Endodermal cell (in vitro differentiated cells): ENCODE measurements around the gene PSMB7. TPM values are rescaled to one million over a fixed set of nuclear protein-coding genes. Genes with fewer than 3 reads are reported as not detected.

Experiments
- DNase-seq: peaks from one replicate; pipeline ENCODE4 v3.0.0-alpha.2; 2017
- H3K27ac ChIP-seq: 2 replicates; pipeline ENCODE4 v1.5.1; 2013; ENCODE audit warnings: mild to moderate bottlenecking, low read depth, low read length, moderate library complexity
- H3K27me3 ChIP-seq: 2 replicates; pipeline ENCODE4 v1.6.1; 2013; ENCODE audit warnings: mild to moderate bottlenecking, low read length, moderate library complexity; ENCODE audit not compliant: insufficient read depth, control insufficient read depth, poor library complexity, severe bottlenecking
- H3K36me3 ChIP-seq: 2 replicates; pipeline ENCODE4 v1.7.0; 2013; ENCODE audit warnings: mild to moderate bottlenecking, low read length, moderate library complexity; ENCODE audit not compliant: control insufficient read depth, insufficient read depth
- H3K4me1 ChIP-seq: one replicate; pipeline ENCODE4 v1.7.0; 2013; ENCODE audit warnings: low read length; ENCODE audit not compliant: control insufficient read depth, insufficient read depth
- H3K4me3 ChIP-seq: 2 replicates; pipeline ENCODE4 v1.5.1; 2013; ENCODE audit warnings: mild to moderate bottlenecking, low read length, moderate library complexity
- H3K9ac ChIP-seq: 2 replicates; pipeline ENCODE4 v1.6.1; 2013; ENCODE audit warnings: mild to moderate bottlenecking, low read length, moderate library complexity; ENCODE audit not compliant: poor library complexity, severe bottlenecking; ENCODE audit errors: extremely low read depth
- H3K9me3 ChIP-seq: 2 replicates; pipeline ENCODE4 v1.6.1; 2013; ENCODE audit warnings: mild to moderate bottlenecking, low read length, moderate library complexity; ENCODE audit not compliant: control insufficient read depth
- H3K27ac Mint-ChIP-seq: 2 replicates; pipeline ENCODE4 v1.8.0; 2020; ENCODE audit warnings: mixed read lengths
- H3K27me3 Mint-ChIP-seq: 2 replicates; pipeline ENCODE4 v1.8.0; 2021; ENCODE audit warnings: mild to moderate bottlenecking, mixed read lengths; ENCODE audit not compliant: insufficient read depth
- H3K36me3 Mint-ChIP-seq: 2 replicates; pipeline ENCODE4 v1.8.0; 2020; ENCODE audit warnings: low read depth, mixed read lengths
- H3K4me1 Mint-ChIP-seq: 2 replicates; pipeline ENCODE4 v1.8.0; 2020; ENCODE audit warnings: mixed read lengths
- H3K4me3 Mint-ChIP-seq: 2 replicates; pipeline ENCODE4 v1.8.0; 2020; ENCODE audit warnings: mild to moderate bottlenecking, moderate library complexity, mixed read lengths
- H3K9me3 Mint-ChIP-seq: 2 replicates; pipeline ENCODE4 v1.8.0; 2020; ENCODE audit warnings: mild to moderate bottlenecking, mixed read lengths
- CTCF ChIP-seq: fragments of 200-600 bp; sonication (generic); conservative IDR thresholded peaks from 2 replicates; pipeline ENCODE4 v1.5.0; 2021; ENCODE audit warnings: antibody characterized with exemption, mild to moderate bottlenecking
- WGBS, 2 experiments: methylation state at CpG; one replicate each; pipeline versions ENCODE4 v1.1.5 to v1.1.7; 2013; ENCODE audit warnings: missing lambda C conversion rate in 2 of 2, mixed read lengths in 1 of 2; ENCODE audit not compliant: insufficient coverage in 1 of 2, insufficient read length in 1 of 2; 5-methylcytosine and 5-hydroxymethylcytosine counted together
- total RNA-seq, 2 donors: library from RNA; stranded (reverse); fragmentation: NEBNext Ultra II Directional in 1 of 2; extraction: Animal tissue kit (Norgen Biotek cat#: 25700) in 1 of 2; gene quantifications; 2 replicates in 1 of 2; 3 replicates in 1 of 2; pipeline ENCODE4 v1.2.1, GENCODE V29; 2021

Gene PSMB7
- total RNA-seq, 2 donors from 2014 or later = 203 to 223 TPM

GRCh38 chr9:124363326-124364096, 51.7 kb downstream of the PSMB7 start:
- peaks cover 11% of the 10 kb centered on the region for H3K4me1 Mint-ChIP-seq
- no peak for DNase-seq
- WGBS, 2 experiments = 95% methylated on average over 18 to 21 of the region's 21 CpGs
- H3K9me3 Mint-ChIP-seq = no peaks in the 10 kb centered on the region
- H3K36me3 Mint-ChIP-seq = peaks cover 4% of the 10 kb centered on the region
- Histone ChIP-seq H3K4me1 (no peaks in the 10 kb centered on the region), H3K27ac (no peak overlapping the region), H3K9ac (no peak overlapping the region), H3K4me3 (no peak overlapping the region), H3K27me3 (no peaks in the 10 kb centered on the region), H3K36me3 (no peaks in the 10 kb centered on the region), H3K9me3 (no peaks in the 10 kb centered on the region)
- H3K4me3 Mint-ChIP-seq = no peak overlapping the region
- H3K27me3 Mint-ChIP-seq = no peaks in the 10 kb centered on the region
- peak overlapping the region; percentile 74 for H3K27ac Mint-ChIP-seq
- no peak for TF ChIP-seq CTCF

- no peak overlapping the region for H3K9ac ChIP-seq
- H3K4me1 ChIP-seq = no peaks in the 10 kb centered on the region
- no peak overlapping the region for H3K4me3 ChIP-seq
- Mint-ChIP-seq H3K27me3 (no peaks in the 10 kb centered on the region), H3K9me3 (no peaks in the 10 kb centered on the region), H3K4me1 (peaks cover 11% of the 10 kb centered on the region), H3K36me3 (peaks cover 8% of the 10 kb centered on the region), H3K4me3 (no peak overlapping the region), H3K27ac (no peak overlapping the region)
- H3K27me3 ChIP-seq = no peaks in the 10 kb centered on the region
- peaks cover 8% of the 10 kb centered on the region for H3K36me3 ChIP-seq
- no peak for TF ChIP-seq CTCF
- H3K9me3 ChIP-seq = no peaks in the 10 kb centered on the region
- H3K27ac ChIP-seq = no peak overlapping the region
- DNase-seq = no peak
- 92 to 97% methylated on average over 8 of the region's 8 CpGs for WGBS, 2 experiments
Observed at GRCh38 chr9:124361128-124361527, 54.1 kb downstream of the PSMB7 start.

GRCh38 chr9:124359855-124360678, 55.2 kb downstream of the PSMB7 start:
- 89 to 91% methylated on average over 6 to 11 of the region's 11 CpGs for WGBS, 2 experiments
- DNase-seq = peak; percentile 66

More at GRCh38 chr9:124359855-124360678, 55.2 kb downstream of the PSMB7 start:
- H3K9me3 ChIP-seq = no peaks in the 10 kb centered on the region
- peaks cover 6% of the 10 kb centered on the region for H3K36me3 Mint-ChIP-seq
- no peaks in the 10 kb centered on the region for H3K27me3 ChIP-seq
- H3K9ac ChIP-seq = no peak overlapping the region
- no peaks in the 10 kb centered on the region for H3K27me3 Mint-ChIP-seq
- H3K4me3 Mint-ChIP-seq = no peak overlapping the region
- no peaks in the 10 kb centered on the region for H3K4me1 ChIP-seq
- peaks cover 13% of the 10 kb centered on the region for H3K36me3 ChIP-seq
- no peak overlapping the region for H3K27ac ChIP-seq
- no peaks in the 10 kb centered on the region for H3K9me3 Mint-ChIP-seq
- H3K4me1 Mint-ChIP-seq = peaks cover 10% of the 10 kb centered on the region
- peak overlapping the region; percentile 55 for H3K27ac Mint-ChIP-seq
- H3K4me3 ChIP-seq = no peak overlapping the region
- peak; percentile 30 for TF ChIP-seq CTCF
